Duodenal mucosa (tissue), 2 donors: ENCODE measurements around the gene CDC42BPG.
A peak's percentile ranks its signal among the peaks of the same experiment; 100 is the strongest.

ENCODE experiments used
- H3K27ac ChIP-seq: one replicate; pipeline ENCODE4 v1.7.0; 2013; ENCODE audit warnings: low read depth, low read length
- H3K27me3 ChIP-seq, 2 donors: one replicate each; pipeline ENCODE4 v1.7.0; 2013; ENCODE audit warnings: low read length in 2 of 2, control low read depth in 1 of 2; ENCODE audit not compliant: insufficient read depth in 2 of 2, control insufficient read depth in 1 of 2
- H3K36me3 ChIP-seq, 2 donors: one replicate each; pipeline ENCODE4 v1.7.0; 2013; ENCODE audit warnings: low read length in 2 of 2, control low read depth in 1 of 2; ENCODE audit not compliant: insufficient read depth in 2 of 2, control insufficient read depth in 1 of 2
- H3K4me1 ChIP-seq, 2 donors: one replicate each; pipeline ENCODE4 v1.7.0; 2013; ENCODE audit warnings: low read length in 2 of 2, control low read depth in 1 of 2; ENCODE audit not compliant: insufficient read depth in 2 of 2, control insufficient read depth in 1 of 2
- H3K4me3 ChIP-seq, 2 donors: one replicate each; pipeline ENCODE4 v1.7.0; 2013; ENCODE audit warnings: low read length in 2 of 2, low read depth in 1 of 2
- H3K9ac ChIP-seq, 2 donors: one replicate each; pipeline ENCODE4 v1.7.0; 2013; ENCODE audit warnings: low read length in 2 of 2, low read depth in 1 of 2
- H3K9me3 ChIP-seq, 2 donors: one replicate each; pipeline ENCODE4 v1.7.0; 2013; ENCODE audit warnings: low read length in 2 of 2, control low read depth in 1 of 2; ENCODE audit not compliant: control insufficient read depth in 1 of 2

The CDC42BPG gene

GRCh38 chr11:64878494-64879243 is 34.2 kb upstream of the CDC42BPG start, which contains the start of gene EHD1:
TSS of gene EHD1 (minus strand) at chr11:64878621. CDS start at chr11:64878464, 157 bp downstream.
- peaks cover 6 to 8% of the 10 kb centered on the region in 2 donors for H3K36me3 ChIP-seq
- no peaks in the 10 kb centered on the region for H3K27me3 ChIP-seq
- no peaks in the 10 kb centered on the region for H3K9me3 ChIP-seq
- H3K9ac ChIP-seq = peak within 1 kb of the TSS; percentile 91 to 93
- peak within 1 kb of the TSS; percentile 87 to 90 for H3K4me3 ChIP-seq
- peak within 1 kb of the TSS; percentile 89 for H3K27ac ChIP-seq
- peaks cover 52 to 61% of the 10 kb centered on the region in 2 donors for H3K4me1 ChIP-seq

GRCh38 chr11:64878223-64878493 is 33.7 kb upstream of the CDC42BPG start:
- Histone ChIP-seq H3K27me3 (no peaks in the 10 kb centered on the region), H3K9ac (peak overlapping the region; percentile 76 to 91), H3K27ac (peak overlapping the region; percentile 76), H3K36me3 (peaks cover 6 to 11% of the 10 kb centered on the region in 2 donors), H3K9me3 (no peaks in the 10 kb centered on the region), H3K4me1 (peaks cover 55 to 66% of the 10 kb centered on the region in 2 donors), H3K4me3 (peak overlapping the region; percentile 80 to 90)

- H3K27ac ChIP-seq = peak overlapping the region; percentile 76
- H3K4me3 ChIP-seq = peak overlapping the region; percentile 80 to 90
- H3K9ac ChIP-seq = peak overlapping the region; percentile 76 to 91
- peaks cover 61 to 72% of the 10 kb centered on the region in 2 donors for H3K4me1 ChIP-seq
- no peaks in the 10 kb centered on the region for H3K27me3 ChIP-seq
- H3K36me3 ChIP-seq = peaks cover 6 to 16% of the 10 kb centered on the region in 2 donors
- H3K9me3 ChIP-seq = no peaks in the 10 kb centered on the region
Measured at GRCh38 chr11:64877390-64878222, 33.2 kb upstream of the CDC42BPG start.

- Histone ChIP-seq H3K4me1 (peaks cover 67 to 79% of the 10 kb centered on the region in 2 donors), H3K9me3 (no peaks in the 10 kb centered on the region), H3K4me3 (peak overlapping the region; percentile 80 to 90), H3K9ac (peak overlapping the region; percentile 76 to 91), H3K27ac (peak overlapping the region; percentile 23), H3K36me3 (peaks cover 7 to 18% of the 10 kb centered on the region in 2 donors), H3K27me3 (no peaks in the 10 kb centered on the region)
Measured at GRCh38 chr11:64876835-64877341, 32.4 kb upstream of the CDC42BPG start.

GRCh38 chr11:64876229-64876750 is 31.8 kb upstream of the CDC42BPG start:
- Histone ChIP-seq H3K27me3 (no peaks in the 10 kb centered on the region), H3K36me3 (peaks cover 13 to 23% of the 10 kb centered on the region in 2 donors), H3K4me1 (peaks cover 73 to 80% of the 10 kb centered on the region in 2 donors), H3K9me3 (no peaks in the 10 kb centered on the region), H3K9ac (peak overlapping the region; percentile 76 to 91), H3K27ac (peak overlapping the region; percentile 23), H3K4me3 (peak overlapping the region; percentile 80 to 90)

- Histone ChIP-seq H3K4me3 (peak overlapping the region; percentile 80 to 90), H3K27me3 (no peaks in the 10 kb centered on the region), H3K9ac (peak overlapping the region; percentile 76 to 91), H3K36me3 (peaks cover 13 to 27% of the 10 kb centered on the region in 2 donors), H3K27ac (no peak overlapping the region), H3K9me3 (no peaks in the 10 kb centered on the region), H3K4me1 (peaks cover 76 to 80% of the 10 kb centered on the region in 2 donors)
Measured at GRCh38 chr11:64875369-64876228, 31.1 kb upstream of the CDC42BPG start.

- H3K36me3 ChIP-seq = peaks cover 13 to 27% of the 10 kb centered on the region in 2 donors
- peak overlapping the region; percentile 45 to 48 for H3K4me3 ChIP-seq
- no peak overlapping the region for H3K27ac ChIP-seq
- H3K27me3 ChIP-seq = no peaks in the 10 kb centered on the region
- H3K4me1 ChIP-seq = peaks cover 76 to 82% of the 10 kb centered on the region in 2 donors
- no peaks in the 10 kb centered on the region for H3K9me3 ChIP-seq
- H3K9ac ChIP-seq = peak overlapping the region; percentile 14 to 15
Measured at GRCh38 chr11:64874308-64875240, 30.1 kb upstream of the CDC42BPG start.

- Histone ChIP-seq H3K9ac (peak overlapping the region; percentile 20 to 45), H3K36me3 (peaks cover 13 to 36% of the 10 kb centered on the region in 2 donors), H3K27ac (no peak overlapping the region)
Measured at GRCh38 chr11:64872790-64873488, 28.5 kb upstream of the CDC42BPG start.

More at GRCh38 chr11:64872790-64873488, 28.5 kb upstream of the CDC42BPG start:
- Histone ChIP-seq H3K4me3 (peak overlapping the region; percentile 51), H3K4me1 (peaks cover 83 to 89% of the 10 kb centered on the region in 2 donors), H3K27me3 (no peaks in the 10 kb centered on the region), H3K9me3 (no peaks in the 10 kb centered on the region)
